ENCODE results near the gene DNAH7. TPM values are rescaled to one million over a fixed set of nuclear protein-coding genes. Genes with fewer than 3 reads are reported as not detected.

DNAH7 gene
- total and polyA plus RNA-seq, 2 experiments from 2014 or later, result 0.35 to 1.1 TPM

GRCh38 chr2:196041786-196042185, 26.9 kb downstream of the DNAH7 start (continued):
- TF ChIP-seq ZNF114 (CRISPR knock-in tag; IDR thresholded peaks at IDR 0.05) (no peak), JUNB (IDR thresholded peaks at IDR 0.05; ENCODE audit: unreplicated experiment) (no peak), EZH2phosphoT487 (IDR thresholded peaks at IDR 0.05; ENCODE audit: unreplicated experiment) (no peak), REST (IDR thresholded peaks at IDR 0.05; ENCODE audit: unreplicated experiment) (no peak)

DNA sequence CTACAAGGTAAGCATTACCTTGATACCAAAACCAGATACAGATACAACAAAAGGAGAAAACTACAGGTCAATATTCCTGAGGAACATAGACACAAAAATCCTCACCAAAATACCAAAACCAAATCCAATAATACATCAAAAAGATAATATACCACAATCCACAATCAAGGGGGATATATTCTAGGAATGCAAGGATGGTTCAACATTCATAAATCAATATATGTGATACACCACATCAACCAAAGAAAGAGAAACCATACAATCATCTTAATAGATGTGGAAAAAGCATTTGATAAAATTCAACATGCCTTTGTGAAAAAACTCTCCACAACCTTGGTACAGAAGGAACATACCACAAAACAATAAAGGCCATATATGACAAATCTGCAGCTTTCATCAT, 28.4 kb downstream of the DNAH7 start:
- H3K4me1 Mint-ChIP-seq, result no peaks in the 10 kb centered on the region
- H3K27ac Mint-ChIP-seq, result no peak overlapping the region
- Histone ChIP-seq H2AFZ (no peak overlapping the region), H4K20me1 (replicated peaks; ENCODE audit: insufficient read depth) (no peaks in the 10 kb centered on the region), H3F3A (replicated peaks; ENCODE audit: low read depth) (no peaks in the 10 kb centered on the region), H3K36me3 (ENCODE audit: insufficient read depth) (no peaks in the 10 kb centered on the region), H3K27ac (ENCODE audit: low read depth) (no peak overlapping the region), H3K9me2 (ENCODE audit: insufficient read depth) (no peaks in the 10 kb centered on the region), H3K4me1 (ENCODE audit: insufficient read depth) (no peaks in the 10 kb centered on the region), H3K4me2 (no peak overlapping the region), H3K79me2 (replicated peaks; ENCODE audit: insufficient read depth) (no peaks in the 10 kb centered on the region), H3K4me3 (no peak overlapping the region), H3K27me3 (ENCODE audit: insufficient read depth) (no peaks in the 10 kb centered on the region)
- no peak overlapping the region for H3K4me3 Mint-ChIP-seq
- H3K9me3 Mint-ChIP-seq, result peaks cover 4% of the 10 kb centered on the region; the same call in 1 of the 3 replicates
- DNase-seq (ENCODE audit: low spot score), result no peak
- H3K27me3 Mint-ChIP-seq (ENCODE audit: insufficient read depth, low read depth, poor library complexity), result peaks cover 2% of the 10 kb centered on the region
- no peak for ATAC-seq
- peaks cover 8% of the 10 kb centered on the region; the same call in 2 of the 3 replicates for H3K36me3 Mint-ChIP-seq (ENCODE audit: low read depth)
- TF ChIP-seq CTCF (conservative IDR thresholded peaks at IDR 0.05; ENCODE audit: low read depth in 2 of 2), result no peak
- TF ChIP-seq JUNB (IDR thresholded peaks at IDR 0.05; ENCODE audit: unreplicated experiment), result no peak
- no peak for TF ChIP-seq ZNF114 (CRISPR knock-in tag; IDR thresholded peaks at IDR 0.05)
- no peak for TF ChIP-seq ZNF331 (CRISPR knock-in tag; IDR thresholded peaks at IDR 0.05; ENCODE audit: low read depth)
- no peak for TF ChIP-seq EZH2 (IDR thresholded peaks at IDR 0.05; ENCODE audit: low read depth, unreplicated experiment)
- TF ChIP-seq EZH2phosphoT487 (IDR thresholded peaks at IDR 0.05; ENCODE audit: unreplicated experiment), result no peak
- TF ChIP-seq, protein P1, sequence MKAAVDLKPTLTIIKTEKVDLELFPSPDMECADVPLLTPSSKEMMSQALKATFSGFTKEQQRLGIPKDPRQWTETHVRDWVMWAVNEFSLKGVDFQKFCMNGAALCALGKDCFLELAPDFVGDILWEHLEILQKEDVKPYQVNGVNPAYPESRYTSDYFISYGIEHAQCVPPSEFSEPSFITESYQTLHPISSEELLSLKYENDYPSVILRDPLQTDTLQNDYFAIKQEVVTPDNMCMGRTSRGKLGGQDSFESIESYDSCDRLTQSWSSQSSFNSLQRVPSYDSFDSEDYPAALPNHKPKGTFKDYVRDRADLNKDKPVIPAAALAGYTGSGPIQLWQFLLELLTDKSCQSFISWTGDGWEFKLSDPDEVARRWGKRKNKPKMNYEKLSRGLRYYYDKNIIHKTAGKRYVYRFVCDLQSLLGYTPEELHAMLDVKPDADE (IDR thresholded peaks at IDR 0.05), result no peak
- no peak for TF ChIP-seq CREB1 (CRISPR knock-in tag; IDR thresholded peaks at IDR 0.05; ENCODE audit: low read depth)
- no peak for TF ChIP-seq NANOG (IDR thresholded peaks at IDR 0.05; ENCODE audit: borderline replicate concordance)
- no peak for TF ChIP-seq STAT1 (IDR thresholded peaks at IDR 0.05; ENCODE audit: unreplicated experiment)
- no peak for TF ChIP-seq REST (IDR thresholded peaks at IDR 0.05; ENCODE audit: unreplicated experiment)
